ENCODE data around the gene TBC1D19.
"Not testable (repeated sequence)": the region's sequence is repeated elsewhere in the genome, so short reads cannot be mapped to it uniquely, and the experiment has no call there.

Gene TBC1D19

GRCh38 chr4:26583865-26584652, at the start of gene TBC1D19:
Gene TBC1D19 (plus strand): TSS chr4:26584084. CDS start chr4:26584194, 110 bp downstream.
- DNase-seq: peak; percentile 94

- DNase-seq: no peak
Measured at GRCh38 chr4:26542991-26543390, 40.9 kb upstream of the TBC1D19 start.

GRCh38 chr4:26544421-26544820, 39.5 kb upstream of the TBC1D19 start:
- no peak for DNase-seq

GRCh38 chr4:26548379-26548778, 35.5 kb upstream of the TBC1D19 start:
- not testable (repeated sequence) for DNase-seq

GRCh38 chr4:26557164-26557563, 26.7 kb upstream of the TBC1D19 start:
- DNase-seq: peak; percentile 67

GRCh38 chr4:26558166-26558895, 25.6 kb upstream of the TBC1D19 start:
- DNase-seq: no peak

GRCh38 chr4:26566133-26566532, 17.8 kb upstream of the TBC1D19 start:
- no peak for DNase-seq

- no peak for DNase-seq
Measured at GRCh38 chr4:26568446-26568994, 15.4 kb upstream of the TBC1D19 start.

GRCh38 chr4:26570596-26570995, 13.3 kb upstream of the TBC1D19 start:
- DNase-seq: no peak

GRCh38 chr4:26573389-26573794, 10.5 kb upstream of the TBC1D19 start:
- no peak for DNase-seq

- no peak for DNase-seq
Measured at GRCh38 chr4:26574563-26574962, 9.3 kb upstream of the TBC1D19 start.

GRCh38 chr4:26576231-26576739, 7.6 kb upstream of the TBC1D19 start:
- DNase-seq: no peak

GRCh38 chr4:26577066-26577465, 6.8 kb upstream of the TBC1D19 start:
- no peak for DNase-seq

- DNase-seq: no peak
Measured at GRCh38 chr4:26579169-26579568, 4.7 kb upstream of the TBC1D19 start.

- DNase-seq: not testable (repeated sequence)
Measured at GRCh38 chr4:26581341-26581740, 2.5 kb upstream of the TBC1D19 start.

GRCh38 chr4:26583538-26583864, 383 bp upstream of the TBC1D19 start:
- no peak for DNase-seq

GRCh38 chr4:26584725-26585124, 841 bp downstream of the TBC1D19 start:
- DNase-seq: no peak

GRCh38 chr4:26589705-26590104, 5.8 kb downstream of the TBC1D19 start:
- DNase-seq: no peak

GRCh38 chr4:26590639-26591038, 6.8 kb downstream of the TBC1D19 start:
- no peak for DNase-seq

- DNase-seq: not testable (repeated sequence)
Measured at GRCh38 chr4:26593557-26593956, 9.7 kb downstream of the TBC1D19 start.

- no peak for DNase-seq
Measured at GRCh38 chr4:26594371-26594770, 10.5 kb downstream of the TBC1D19 start.

- no peak for DNase-seq
Measured at GRCh38 chr4:26594778-26595177, 10.9 kb downstream of the TBC1D19 start.

GRCh38 chr4:26596843-26597242, 13.0 kb downstream of the TBC1D19 start:
- no peak for DNase-seq

- no peak for DNase-seq
Measured at GRCh38 chr4:26601204-26601603, 17.3 kb downstream of the TBC1D19 start.

Data from right forelimb (tissue), 1 donor.